Natural killer cell treated with Interleukin-12 subunit alpha and Interleukin-12 subunit beta and Interleukin-15 and Interleukin-18, amount 100 ng/mL, for 72 hours (primary cell): ENCODE data around the gene CGREF1. TPM values are rescaled to one million over a fixed set of nuclear protein-coding genes. Genes with fewer than 3 reads are reported as not detected.

Experiments
- ATAC-seq, 2 donors: fragments of 150-1000 bp; cut with Tn5 transposase in 1 of 2; sonication (Bioruptor Pico), chemical (Tn5 transposase) in 1 of 2; 2 replicates each; pipeline ENCODE4 v1.10.0; 2021
- DNase-seq: peaks from one replicate; pipeline ENCODE4 v3.0.0; 2022; ENCODE audit warnings: low spot score
- H3K27ac Mint-ChIP-seq, 2 donors: 1 replicate in 1 of 2; 2 replicates in 1 of 2; pipeline ENCODE4 v1.8.0; 2022; ENCODE audit warnings: mixed read lengths in 2 of 2, mild to moderate bottlenecking in 1 of 2, moderate library complexity in 1 of 2
- H3K27me3 Mint-ChIP-seq, 2 donors: 1 replicate in 1 of 2; 2 replicates in 1 of 2; pipeline ENCODE4 v1.8.0; 2022; ENCODE audit warnings: mixed read lengths in 2 of 2
- H3K36me3 Mint-ChIP-seq: one replicate; pipeline ENCODE4 v1.8.0; 2022; ENCODE audit warnings: mixed read lengths
- H3K4me1 Mint-ChIP-seq, 2 donors: 1 replicate in 1 of 2; 2 replicates in 1 of 2; pipeline ENCODE4 v1.8.0; 2022; ENCODE audit warnings: low read depth in 2 of 2, mixed read lengths in 2 of 2, mild to moderate bottlenecking in 1 of 2
- H3K4me3 Mint-ChIP-seq: one replicate; pipeline ENCODE4 v1.8.0; 2022; ENCODE audit warnings: mixed read lengths
- H3K9me3 Mint-ChIP-seq: 2 replicates; pipeline ENCODE4 v1.8.0; 2022; ENCODE audit warnings: mixed read lengths
- total RNA-seq, 2 donors: library from RNA; stranded (reverse); gene quantifications; one replicate each; pipeline ENCODE4 v1.2.3, GENCODE V29; 2022

The CGREF1 gene
- total RNA-seq, 2 donors from 2014 or later: 0.36 to 1.4 TPM

- H3K27ac Mint-ChIP-seq: peak overlapping the region; percentile 82 to 85
- DNase-seq: no peak
- no peaks in the 10 kb centered on the region for H3K9me3 Mint-ChIP-seq
- H3K4me1 Mint-ChIP-seq: peaks cover 18 to 34% of the 10 kb centered on the region in 2 donors
- no peaks in the 10 kb centered on the region for H3K27me3 Mint-ChIP-seq
- no peak for ATAC-seq
- H3K36me3 Mint-ChIP-seq: no peaks in the 10 kb centered on the region
- peak overlapping the region; percentile 81 for H3K4me3 Mint-ChIP-seq
Measured at GRCh38 chr2:27085062-27085672, 33.8 kb downstream of the CGREF1 start.

- ATAC-seq (no peak), DNase-seq (no peak)
- Mint-ChIP-seq H3K4me3 (no peak overlapping the region), H3K36me3 (no peaks in the 10 kb centered on the region), H3K27me3 (no peaks in the 10 kb centered on the region), H3K9me3 (no peaks in the 10 kb centered on the region), H3K27ac (peak overlapping the region; percentile 82 to 85), H3K4me1 (peaks cover 18 to 33% of the 10 kb centered on the region in 2 donors)
Measured at GRCh38 chr2:27084297-27085061, 34.4 kb downstream of the CGREF1 start.

GRCh38 chr2:27083410-27084296, 35.3 kb downstream of the CGREF1 start:
- H3K4me1 Mint-ChIP-seq: peaks cover 18 to 34% of the 10 kb centered on the region in 2 donors
- DNase-seq: no peak
- no peak for ATAC-seq
- no peaks in the 10 kb centered on the region for H3K9me3 Mint-ChIP-seq
- H3K27me3 Mint-ChIP-seq: no peaks in the 10 kb centered on the region
- H3K27ac Mint-ChIP-seq: peak overlapping the region in 1 of 2 donors; percentile 37
- H3K4me3 Mint-ChIP-seq: no peak overlapping the region
- H3K36me3 Mint-ChIP-seq: no peaks in the 10 kb centered on the region

DNA sequence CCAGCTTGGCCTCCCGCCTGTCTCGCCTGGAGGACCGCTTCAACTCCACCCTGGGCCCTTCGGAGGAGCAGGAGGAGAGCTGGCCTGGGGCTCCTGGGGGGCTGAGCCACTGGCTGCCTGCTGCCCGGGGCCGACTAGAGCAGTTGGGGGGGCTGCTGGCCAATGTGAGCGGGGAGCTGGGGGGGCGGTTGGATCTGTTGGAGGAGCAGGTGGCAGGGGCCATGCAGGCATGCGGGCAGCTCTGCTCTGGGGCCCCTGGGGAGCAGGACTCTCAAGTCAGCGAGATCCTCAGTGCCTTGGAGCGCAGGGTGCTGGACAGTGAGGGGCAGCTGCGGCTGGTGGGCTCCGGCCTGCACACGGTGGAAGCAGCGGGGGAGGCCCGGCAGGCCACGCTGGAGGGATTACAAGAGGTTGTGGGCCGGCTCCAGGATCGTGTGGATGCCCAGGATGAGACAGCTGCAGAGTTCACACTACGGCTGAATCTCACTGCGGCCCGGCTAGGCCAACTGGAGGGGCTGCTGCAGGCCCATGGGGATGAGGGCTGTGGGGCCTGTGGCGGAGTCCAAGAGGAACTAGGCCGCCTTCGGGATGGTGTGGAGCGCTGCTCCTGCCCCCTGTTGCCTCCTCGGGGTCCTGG, 36.0 kb downstream of the CGREF1 start:
- Mint-ChIP-seq H3K4me1 (peaks cover 21 to 38% of the 10 kb centered on the region in 2 donors), H3K9me3 (no peaks in the 10 kb centered on the region), H3K4me3 (no peak overlapping the region), H3K27me3 (no peaks in the 10 kb centered on the region), H3K27ac (peak overlapping the region in 1 of 2 donors; percentile 37), H3K36me3 (no peaks in the 10 kb centered on the region)
- DNase-seq (no peak), ATAC-seq (no peak)

- Mint-ChIP-seq H3K27me3 (no peaks in the 10 kb centered on the region), H3K4me1 (peaks cover 24 to 45% of the 10 kb centered on the region in 2 donors), H3K4me3 (peak overlapping the region; percentile 89), H3K9me3 (no peaks in the 10 kb centered on the region), H3K27ac (peak overlapping the region; percentile 96 to 98), H3K36me3 (no peaks in the 10 kb centered on the region)
- no peak for ATAC-seq
- DNase-seq: no peak
Measured at GRCh38 chr2:27081984-27082772, 36.8 kb downstream of the CGREF1 start.

DNA sequence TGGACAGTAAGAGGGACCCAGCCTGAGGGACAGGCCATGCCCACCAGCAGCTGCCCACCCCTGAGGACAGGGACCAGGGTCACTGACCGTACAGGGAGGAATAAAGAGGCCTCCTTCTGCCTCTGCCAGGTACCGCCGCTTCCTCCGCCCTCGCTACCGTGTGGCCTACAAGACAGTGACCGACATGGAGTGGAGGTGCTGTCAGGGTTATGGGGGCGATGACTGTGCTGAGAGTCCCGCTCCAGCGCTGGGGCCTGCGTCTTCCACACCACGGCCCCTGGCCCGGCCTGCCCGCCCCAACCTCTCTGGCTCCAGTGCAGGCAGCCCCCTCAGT, 38.4 kb downstream of the CGREF1 start:
- Mint-ChIP-seq H3K4me3 (peak overlapping the region; percentile 89), H3K9me3 (no peaks in the 10 kb centered on the region), H3K4me1 (peaks cover 38 to 53% of the 10 kb centered on the region in 2 donors), H3K27me3 (no peaks in the 10 kb centered on the region), H3K36me3 (no peaks in the 10 kb centered on the region), H3K27ac (peak overlapping the region; percentile 96 to 98)
- no peak for ATAC-seq
- no peak for DNase-seq

DNA sequence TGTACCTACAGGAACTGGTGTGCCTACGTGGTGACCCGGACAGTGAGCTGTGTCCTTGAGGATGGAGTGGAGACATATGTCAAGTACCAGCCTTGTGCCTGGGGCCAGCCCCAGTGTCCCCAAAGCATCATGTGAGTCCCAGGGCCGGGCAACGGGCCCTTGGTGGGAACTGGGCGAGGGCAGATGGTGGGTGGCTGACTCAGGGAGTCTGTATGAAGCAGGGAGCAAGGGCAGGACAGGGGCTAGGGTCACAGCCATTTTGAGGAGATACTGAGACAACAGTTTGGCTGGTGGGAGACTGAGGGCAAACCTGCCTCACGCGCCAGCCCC, 38.8 kb downstream of the CGREF1 start:
- H3K4me3 Mint-ChIP-seq: peak overlapping the region; percentile 89
- no peaks in the 10 kb centered on the region for H3K36me3 Mint-ChIP-seq
- DNase-seq (no peak), ATAC-seq (no peak)
- no peaks in the 10 kb centered on the region for H3K27me3 Mint-ChIP-seq
- no peaks in the 10 kb centered on the region for H3K9me3 Mint-ChIP-seq
- H3K4me1 Mint-ChIP-seq: peaks cover 38 to 53% of the 10 kb centered on the region in 2 donors
- H3K27ac Mint-ChIP-seq: peak overlapping the region; percentile 96 to 98

GRCh38 chr2:27079233-27080139, 39.4 kb downstream of the CGREF1 start:
- H3K4me3 Mint-ChIP-seq: peak overlapping the region; percentile 89
- peaks cover 42 to 59% of the 10 kb centered on the region in 2 donors for H3K4me1 Mint-ChIP-seq
- ATAC-seq: no peak

DNA sequence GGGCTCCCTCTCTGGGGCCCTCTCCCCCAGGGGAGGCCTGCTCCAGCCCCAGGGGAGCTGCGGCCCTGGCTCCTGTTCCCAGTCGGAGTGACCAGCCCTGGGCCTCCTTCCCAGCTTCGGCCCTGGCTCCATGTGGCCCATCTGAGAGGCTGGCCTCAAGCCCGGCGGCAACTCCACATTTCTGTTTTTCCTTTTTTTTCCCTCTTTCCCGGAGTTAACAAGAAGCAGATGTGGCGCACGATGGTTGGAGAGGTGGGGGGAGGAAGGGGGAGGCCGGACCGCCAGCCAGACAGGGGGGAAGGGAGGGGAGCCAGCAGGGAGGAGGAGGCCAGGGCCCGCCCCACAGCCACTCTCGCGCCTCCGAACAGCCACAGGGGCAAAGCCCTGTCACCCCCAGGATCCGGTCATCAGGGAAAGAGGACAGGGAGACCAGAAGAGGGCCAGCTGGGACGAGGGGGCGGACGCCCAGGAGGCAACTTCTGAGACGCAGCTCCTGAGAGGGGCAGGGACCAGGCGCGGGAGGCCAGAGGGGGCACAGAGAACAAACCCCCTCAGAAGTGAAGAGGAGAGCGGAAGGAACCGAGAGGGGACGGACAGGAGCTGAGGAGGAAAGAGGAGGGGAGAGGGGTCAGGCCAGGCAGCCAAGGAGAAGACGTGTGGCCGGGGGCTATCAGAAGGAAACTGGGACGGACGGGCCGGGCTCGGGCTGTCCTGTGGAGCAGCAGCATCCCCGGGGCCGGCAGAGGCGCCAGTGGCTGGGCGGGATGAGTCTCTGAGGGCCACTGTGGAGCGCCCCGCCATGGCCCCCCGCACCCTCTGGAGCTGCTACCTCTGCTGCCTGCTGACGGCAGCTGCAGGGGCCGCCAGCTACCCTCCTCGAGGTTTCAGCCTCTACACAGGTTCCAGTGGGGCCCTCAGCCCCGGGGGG, 40.4 kb downstream of the CGREF1 start, which contains the start of gene EMILIN1:
Gene EMILIN1, plus strand, starts transcription at position 349 of the 928 bp plus-strand sequence. Its CDS starts 451 bp downstream, at position 800.
- H3K4me3 Mint-ChIP-seq: peak within 1 kb of the TSS; percentile 42
- peak within 1 kb of the TSS; percentile 96 to 98 for H3K27ac Mint-ChIP-seq
- H3K4me1 Mint-ChIP-seq: peaks cover 49 to 60% of the 10 kb centered on the region in 2 donors

More at GRCh38 chr2:27079233-27080139, 39.4 kb downstream of the CGREF1 start:
- no peaks in the 10 kb centered on the region for H3K27me3 Mint-ChIP-seq
- H3K27ac Mint-ChIP-seq: peak overlapping the region; percentile 96 to 98
- H3K36me3 Mint-ChIP-seq: no peaks in the 10 kb centered on the region
- no peak for DNase-seq
- no peaks in the 10 kb centered on the region for H3K9me3 Mint-ChIP-seq

GRCh38 chr2:27077231-27077630, 41.7 kb downstream of the CGREF1 start:
- H3K9me3 Mint-ChIP-seq: no peaks in the 10 kb centered on the region
- H3K36me3 Mint-ChIP-seq: no peaks in the 10 kb centered on the region
- H3K4me1 Mint-ChIP-seq: peaks cover 62 to 69% of the 10 kb centered on the region in 2 donors
- DNase-seq (no peak), ATAC-seq (no peak)
- no peak overlapping the region for H3K4me3 Mint-ChIP-seq
- peak overlapping the region; percentile 77 to 87 for H3K27ac Mint-ChIP-seq
- H3K27me3 Mint-ChIP-seq: no peaks in the 10 kb centered on the region

More for the DNA sequence above, 40.4 kb downstream of the CGREF1 start, which contains the start of gene EMILIN1:
- Mint-ChIP-seq H3K27me3 (no peaks in the 10 kb centered on the region), H3K36me3 (no peaks in the 10 kb centered on the region), H3K9me3 (no peaks in the 10 kb centered on the region)
- ATAC-seq (no peak), DNase-seq (no peak)

DNA sequence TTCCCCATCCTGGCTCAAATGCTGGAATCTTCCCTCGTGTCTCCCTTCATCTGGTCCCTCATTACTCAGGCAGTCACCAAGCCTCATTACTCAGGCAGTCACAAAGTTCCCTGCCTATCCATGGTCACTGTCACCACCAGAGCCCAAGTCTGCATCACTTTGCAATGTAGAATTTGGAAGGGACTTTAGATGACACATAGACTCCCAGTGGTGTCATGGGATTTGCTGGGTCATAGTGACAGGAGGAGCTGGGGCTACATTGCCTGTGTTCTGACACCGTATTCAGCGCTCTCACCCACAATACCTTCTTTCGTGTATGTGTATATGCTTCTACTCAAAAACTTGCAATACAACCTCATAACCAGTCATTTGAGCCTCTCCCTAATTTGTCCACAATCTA, 42.6 kb downstream of the CGREF1 start:
- no peaks in the 10 kb centered on the region for H3K9me3 Mint-ChIP-seq
- no peaks in the 10 kb centered on the region for H3K27me3 Mint-ChIP-seq
- peaks cover 61 to 66% of the 10 kb centered on the region in 2 donors for H3K4me1 Mint-ChIP-seq
- peak overlapping the region; percentile 66 for H3K4me3 Mint-ChIP-seq
- DNase-seq (no peak), ATAC-seq (no peak)
- H3K36me3 Mint-ChIP-seq: no peaks in the 10 kb centered on the region
- H3K27ac Mint-ChIP-seq: peak overlapping the region; percentile 77 to 87
